Fibroblast of gingiva (primary cell): ENCODE measurements around the gene TOMT.

Experiments
- DNase-seq: peaks from one replicate; pipeline ENCODE4 v3.0.0-alpha.2; 2011; ENCODE audit warnings: low read depth

TOMT gene

DNA sequence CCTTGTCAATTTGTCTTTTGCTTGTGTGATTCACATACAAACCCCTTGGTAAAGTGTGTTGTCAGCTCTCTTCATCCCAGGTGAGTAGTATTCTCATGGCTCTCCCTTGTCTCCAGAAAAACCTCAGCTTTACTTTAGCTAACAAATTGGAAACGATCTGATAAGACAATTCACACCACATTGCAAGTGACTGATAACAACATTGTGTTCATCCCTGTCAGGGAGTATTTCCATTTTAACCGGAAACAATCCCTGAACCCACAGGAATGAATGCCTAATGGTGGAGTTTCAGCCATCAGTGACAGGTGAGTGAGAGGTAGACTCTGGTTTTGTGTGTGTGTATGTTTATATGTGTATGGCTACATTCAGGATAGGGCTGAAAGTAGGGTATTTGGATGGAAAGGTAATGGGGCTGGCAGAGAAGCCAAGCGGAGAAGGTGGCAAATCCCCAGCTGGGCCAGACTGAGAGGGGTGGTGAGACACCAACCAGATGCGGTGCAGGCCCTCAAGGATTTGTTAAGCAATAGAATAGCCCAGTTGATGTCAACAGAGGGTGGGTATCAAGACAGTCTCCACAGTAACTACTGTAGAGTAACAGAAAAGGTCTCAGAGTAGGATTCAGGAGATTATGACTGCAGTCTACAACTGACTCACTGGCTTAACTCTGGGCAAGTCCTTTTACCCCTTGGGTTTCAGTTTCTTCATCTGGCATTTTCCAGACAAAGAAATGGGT lies 17.5 kb upstream of the TOMT start:
- DNase-seq = no peak

- DNase-seq = peak; percentile 57
Observed at GRCh38 chr11:72091292-72091691, 14.4 kb upstream of the TOMT start.

GRCh38 chr11:72098741-72099140 lies 7.0 kb upstream of the TOMT start:
- no peak for DNase-seq

DNA sequence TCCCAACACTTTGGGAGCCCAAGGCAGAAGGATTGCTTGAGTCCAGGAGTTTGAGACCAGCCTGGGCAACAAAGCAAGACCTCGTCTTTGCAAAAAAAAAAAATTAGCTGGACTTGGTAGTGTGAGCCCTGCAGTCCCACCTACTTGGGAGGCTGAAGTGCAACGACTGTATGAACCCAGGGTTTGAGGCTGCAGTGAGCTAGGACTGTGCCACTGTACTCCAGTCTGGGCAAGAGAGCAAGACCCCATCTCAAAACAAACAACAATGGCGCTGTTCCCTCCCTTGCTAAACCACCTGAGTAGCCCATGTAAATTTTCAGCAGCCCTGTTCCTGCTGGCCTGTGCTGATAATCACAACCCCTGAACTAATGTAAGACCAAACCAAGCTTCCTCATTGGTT lies 5.7 kb upstream of the TOMT start:
- DNase-seq = no peak

- no peak for DNase-seq
Observed at GRCh38 chr11:72100462-72100861, 5.3 kb upstream of the TOMT start.

- no peak for DNase-seq
Observed at GRCh38 chr11:72102162-72102561, 3.6 kb upstream of the TOMT start.

DNA sequence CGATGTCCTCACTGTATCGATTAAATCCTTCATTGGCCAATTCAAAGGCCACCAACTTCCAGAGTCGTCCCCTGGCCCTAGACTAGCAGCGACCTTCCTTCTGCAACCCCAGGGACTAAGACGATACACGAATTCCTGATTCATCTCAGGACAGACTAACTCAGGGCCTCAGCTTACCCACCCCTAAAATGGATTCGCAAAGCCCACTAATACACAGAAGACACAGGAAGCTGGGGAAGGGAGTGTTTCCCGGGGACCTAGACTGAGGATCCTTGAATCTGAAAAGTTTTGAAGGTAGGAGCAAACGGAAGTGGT lies 3.1 kb upstream of the TOMT start:
- no peak for DNase-seq

DNA sequence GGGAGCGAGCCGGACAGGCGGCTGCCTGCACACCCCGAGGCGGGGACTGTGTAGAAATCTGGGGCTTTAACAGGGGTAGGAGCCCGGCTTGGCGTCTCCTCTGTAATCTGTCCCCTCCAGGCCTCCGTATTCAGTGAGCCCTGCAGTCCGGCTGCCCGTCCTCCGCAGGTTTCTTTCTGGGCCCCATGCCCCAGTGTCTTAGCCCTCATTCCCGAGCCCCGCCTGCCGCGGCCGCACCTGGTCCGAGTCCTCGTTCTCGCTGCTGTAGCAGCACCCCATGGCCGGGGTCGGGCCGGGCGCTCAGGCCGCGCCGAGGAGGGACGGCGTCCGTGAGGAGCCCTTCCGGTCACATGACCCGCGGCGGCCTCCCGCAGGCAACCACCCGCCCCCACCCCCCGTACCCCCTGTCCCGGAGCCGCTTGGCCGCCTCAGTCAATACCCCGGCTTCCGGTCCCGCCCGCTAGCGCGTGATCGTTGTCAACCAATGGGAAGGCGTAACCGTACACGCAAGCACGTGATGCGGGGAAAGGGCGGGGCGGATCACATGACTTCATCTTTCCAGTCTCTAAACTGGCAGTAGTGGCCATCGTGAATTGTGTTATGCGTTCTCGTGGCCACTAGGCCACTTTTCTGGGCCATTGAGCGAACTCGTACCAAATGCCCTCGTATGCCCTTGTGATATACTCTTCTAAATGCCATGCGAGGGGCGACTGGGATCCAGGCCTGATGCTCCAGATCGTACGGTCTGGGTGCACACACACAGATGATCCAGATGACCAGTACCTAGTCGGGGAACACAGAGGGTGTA lies 2.6 kb upstream of the TOMT start, which contains the start of gene LAMTOR1:
Gene LAMTOR1, minus strand, starts transcription at position 352 of the 808 bp plus-strand sequence. Its CDS starts 73 bp downstream, at position 279.
- DNase-seq = peak; percentile 99

- no peak for DNase-seq
Observed at GRCh38 chr11:72103754-72104167, 2.0 kb upstream of the TOMT start.

GRCh38 chr11:72111300-72112142 lies 5.8 kb downstream of the TOMT start:
- DNase-seq = no peak

DNA sequence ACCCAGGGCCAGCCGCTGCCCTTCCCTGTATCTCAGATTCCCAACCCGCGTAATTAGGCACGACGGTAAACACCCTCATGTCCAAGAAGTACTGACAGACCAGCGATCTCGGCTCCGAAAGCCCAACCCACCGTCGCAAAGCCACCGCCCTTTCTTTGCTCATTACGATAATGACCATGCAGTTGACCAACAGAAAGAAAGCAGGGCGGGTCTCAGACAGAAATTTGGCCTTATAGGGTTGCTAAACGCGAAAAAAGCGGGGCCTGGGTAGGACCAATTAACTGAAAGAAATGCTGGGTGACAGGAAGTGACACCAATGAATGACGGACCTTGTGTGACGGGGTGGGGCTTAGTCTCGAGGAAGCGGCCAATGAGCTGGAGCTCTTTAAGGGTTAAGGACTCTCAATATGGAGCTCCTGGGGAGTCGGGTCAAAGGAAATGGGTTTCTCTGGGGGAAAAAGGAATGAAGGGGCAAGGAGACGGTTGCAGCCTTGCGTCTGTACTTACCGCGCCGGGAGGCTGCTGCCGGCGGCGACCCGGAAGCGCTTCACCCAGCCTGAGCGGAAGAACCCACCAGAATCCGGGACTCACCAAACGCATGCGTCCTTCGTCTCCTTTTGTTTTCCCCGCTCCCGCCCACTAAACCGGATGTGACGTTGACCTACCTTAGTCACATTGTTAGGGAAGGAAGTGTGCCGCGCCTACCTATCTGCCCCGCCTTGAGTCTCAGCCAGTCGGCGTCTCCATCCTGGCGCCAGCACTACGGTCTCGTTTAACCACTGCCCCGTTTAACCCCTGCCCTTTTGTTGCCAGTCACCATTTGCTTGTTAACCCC lies 6.6 kb downstream of the TOMT start, which contains the start of gene ANAPC15:
Gene ANAPC15, minus strand, starts transcription at position 553 of the 835 bp plus-strand sequence. CDS start 1,419 bp downstream, outside the sequence.
- DNase-seq = peak; percentile 99

GRCh38 chr11:72112978-72113808 lies 7.5 kb downstream of the TOMT start:
- no peak for DNase-seq

DNA sequence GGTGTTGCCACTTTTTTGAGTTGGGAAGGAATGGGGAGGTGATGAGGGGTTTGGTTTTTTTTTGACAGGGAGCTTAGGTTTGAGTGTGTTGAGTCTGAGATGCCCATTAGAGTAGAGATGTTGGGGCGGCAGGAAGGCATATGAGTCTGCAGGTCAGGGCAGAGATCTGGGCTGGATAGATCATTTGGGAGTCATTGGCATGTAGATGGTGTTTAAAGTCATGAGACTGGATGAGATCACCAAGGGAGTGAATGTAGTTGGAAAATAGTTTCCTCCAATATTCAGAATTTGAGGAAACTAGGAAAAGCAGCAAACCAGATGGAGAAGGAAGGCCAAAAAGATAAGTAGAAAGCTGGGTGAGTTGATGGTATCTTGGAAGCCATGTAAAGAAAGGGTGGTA lies 8.8 kb downstream of the TOMT start:
- no peak for DNase-seq

- DNase-seq = no peak
Observed at GRCh38 chr11:72116019-72116755, 10.5 kb downstream of the TOMT start.

GRCh38 chr11:72119198-72119597 lies 13.5 kb downstream of the TOMT start:
- DNase-seq = no peak

DNA sequence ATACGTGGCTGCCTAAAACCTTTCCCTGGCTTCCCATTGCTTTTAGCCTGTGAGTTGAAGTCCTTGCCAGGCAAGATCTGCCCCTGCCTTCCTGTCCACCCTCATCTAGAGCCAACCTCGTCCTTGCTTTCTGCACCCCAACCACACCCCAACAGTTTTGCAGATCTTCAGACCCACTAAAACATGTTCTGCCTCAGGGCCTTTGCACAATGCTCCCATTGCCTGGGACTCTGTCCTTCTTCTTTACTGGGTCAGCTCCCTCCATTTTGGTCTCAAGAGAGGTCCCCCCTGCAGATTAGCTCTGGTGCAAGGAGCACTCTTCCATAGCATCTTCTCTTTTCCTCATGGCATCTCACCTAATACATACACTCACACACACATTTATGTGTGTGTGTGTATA lies 15.2 kb downstream of the TOMT start:
- no peak for DNase-seq

DNA sequence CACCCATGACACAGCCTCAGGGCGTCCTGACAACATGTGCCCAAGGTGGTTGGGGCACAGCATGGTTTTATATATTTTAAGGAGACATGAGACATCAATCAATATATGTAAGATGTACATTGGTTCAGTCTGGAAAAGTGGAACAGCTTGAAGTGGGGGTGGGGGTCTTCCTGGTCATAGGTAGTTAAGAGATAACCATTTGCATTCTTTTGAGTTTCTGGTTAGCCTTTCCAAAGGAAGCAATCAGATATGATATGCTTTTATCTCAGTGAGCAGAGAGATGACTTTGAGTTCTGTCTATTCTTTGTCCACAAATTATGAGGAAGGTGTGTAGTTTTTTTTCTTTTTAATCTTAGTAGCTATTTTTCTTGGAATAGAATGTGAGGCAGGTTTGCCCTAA lies 16.9 kb downstream of the TOMT start:
- DNase-seq = no peak

DNA sequence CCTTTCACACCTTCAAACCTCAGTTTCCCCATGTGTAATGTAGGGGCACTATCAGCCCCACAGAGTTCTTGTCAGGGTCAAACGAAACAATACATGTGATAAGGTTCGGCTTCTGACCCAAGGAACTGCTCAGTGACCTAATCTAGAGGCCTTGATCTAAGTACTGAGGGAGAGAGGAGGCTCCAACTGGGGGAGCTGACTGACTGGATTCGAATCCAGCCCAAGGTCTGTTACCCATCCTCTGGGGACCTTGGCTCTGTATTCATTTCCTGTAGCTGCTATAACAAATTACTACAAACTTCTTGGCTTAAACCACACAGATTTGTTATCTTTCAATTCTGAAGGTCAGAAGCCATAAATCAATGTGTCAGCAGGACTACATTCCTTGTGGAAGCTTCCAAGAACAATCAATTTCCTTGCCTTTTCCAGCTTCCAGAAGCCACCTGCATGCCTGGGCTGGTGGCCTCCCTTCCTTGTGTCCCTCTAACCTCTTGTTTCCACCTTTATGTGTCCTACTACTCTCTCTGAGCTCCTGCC lies 17.5 kb downstream of the TOMT start:
- no peak for DNase-seq

DNA sequence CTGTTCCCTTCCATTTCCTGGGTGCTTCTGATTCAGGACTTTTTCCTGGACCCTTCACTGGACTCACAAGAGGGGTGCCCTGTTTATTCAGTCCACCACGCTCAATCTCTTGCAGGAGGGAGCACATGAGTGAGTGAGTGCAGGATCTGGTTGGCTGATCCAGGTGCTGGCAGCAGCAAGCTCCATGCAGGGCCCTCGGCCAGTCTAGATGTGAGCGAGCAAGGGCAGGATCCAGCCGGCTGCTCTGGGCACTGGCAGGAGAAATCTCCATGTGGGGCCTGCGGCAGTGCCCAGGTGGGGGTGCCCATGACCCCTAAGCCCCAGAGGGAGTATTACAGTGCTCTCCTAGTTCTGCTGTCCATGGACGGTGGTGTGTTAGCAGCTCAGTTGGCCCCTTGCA lies 18.3 kb downstream of the TOMT start:
- DNase-seq = no peak

DNA sequence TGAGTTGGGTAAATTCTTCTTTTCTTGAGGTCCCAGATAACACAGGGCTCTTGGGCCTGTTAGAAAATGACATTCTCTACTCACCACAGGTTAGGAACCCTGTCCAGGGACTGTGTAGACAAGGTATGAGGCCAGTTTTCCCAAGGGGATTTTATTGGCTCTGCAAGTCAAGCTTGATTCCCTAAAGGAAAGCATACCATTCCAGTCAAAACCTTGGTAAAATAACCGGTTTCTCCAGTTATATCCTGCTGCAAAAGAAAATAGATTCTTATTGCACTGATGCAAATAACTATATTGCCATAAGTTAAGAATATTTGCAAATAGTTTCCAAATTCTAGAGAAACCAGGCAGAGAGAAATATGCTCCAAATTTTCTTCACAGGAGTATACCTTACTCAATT lies 20.2 kb downstream of the TOMT start:
- no peak for DNase-seq
